Posterior cingulate gyrus (tissue), 11 donors: Measurements from ENCODE around the gene SLC2A4RG.
A peak's percentile ranks its signal among the peaks of the same experiment; 100 is the strongest.
"Not testable (repeated sequence)": the region's sequence is repeated elsewhere in the genome, so short reads cannot be mapped to it uniquely, and the experiment has no call there.

ENCODE experiments used
- DNase-seq, 10 donors: peaks; one replicate each; pipeline versions ENCODE4 v3.0.0 to v3.0.0-alpha.2; 2020 to 2021; ENCODE audit warnings: mixed read lengths in 3 of 10
- intact Hi-C: fragments of 100-400 bp; cut with DNase I; formaldehyde crosslinking; loops from one replicate; pipeline ENCODE4 v1.15.1; 2023

Gene SLC2A4RG

GRCh38 chr20:63768591-63769515, 29.3 kb downstream of the SLC2A4RG start:
- peak in 1 of 10 donors; percentile 39 for DNase-seq
- intact Hi-C loops, result no loop called here

- intact Hi-C loops, result no loop called here
- peak in 1 of 10 donors; percentile 51 for DNase-seq
Observed at GRCh38 chr20:63769891-63770474, 30.4 kb downstream of the SLC2A4RG start.

- intact Hi-C loops, result no loop called here
- peak in 1 of 10 donors; percentile 69 for DNase-seq
Observed at GRCh38 chr20:63771046-63771707, 31.6 kb downstream of the SLC2A4RG start.

- peak in 3 of 10 donors; percentile 43 to 81 (median 73) for DNase-seq
- intact Hi-C loops, result no loop called here
Observed at GRCh38 chr20:63772781-63773518, 33.4 kb downstream of the SLC2A4RG start.

GRCh38 chr20:63773571-63774241, 34.1 kb downstream of the SLC2A4RG start:
- peak in 3 of 10 donors; percentile 41 to 68 (median 61) for DNase-seq
- intact Hi-C loops, result no loop called here

- intact Hi-C loops, result no loop called here
- DNase-seq, result peak in 3 of 10 donors; percentile 75 to 89 (median 78)
Observed at GRCh38 chr20:63774306-63774705, 34.7 kb downstream of the SLC2A4RG start.

GRCh38 chr20:63775096-63775978, 35.8 kb downstream of the SLC2A4RG start:
- peak; percentile 39 to 95 (median 74) for DNase-seq
- intact Hi-C loops, result no loop called here

- peak in 2 of 10 donors; percentile 15 to 31 for DNase-seq
- intact Hi-C loops, result not testable (repeated sequence)
Observed at GRCh38 chr20:63776875-63777274, 37.3 kb downstream of the SLC2A4RG start.

- peak in 2 of 10 donors; percentile 11 to 24 for DNase-seq
- intact Hi-C loops, result no loop called here
Observed at GRCh38 chr20:63777614-63778013, 38.0 kb downstream of the SLC2A4RG start.

- peak in 2 of 10 donors; percentile 32 to 61 for DNase-seq
Observed at GRCh38 chr20:63778034-63778752, 38.6 kb downstream of the SLC2A4RG start.

GRCh38 chr20:63778857-63779256, 39.3 kb downstream of the SLC2A4RG start:
- intact Hi-C loops, result no loop called here
- DNase-seq, result peak in 3 of 10 donors; percentile 43 to 59 (median 57)

More at GRCh38 chr20:63778034-63778752, 38.6 kb downstream of the SLC2A4RG start:
- intact Hi-C loops, result no loop called here

GRCh38 chr20:63781181-63781580, 41.6 kb downstream of the SLC2A4RG start:
- intact Hi-C loops, result no loop called here
- peak in 3 of 10 donors; percentile 23 to 61 (median 52) for DNase-seq

- DNase-seq, result peak in 3 of 10 donors; percentile 32 to 74 (median 37)
- intact Hi-C loops, result no loop called here
Observed at GRCh38 chr20:63782051-63782471, 42.5 kb downstream of the SLC2A4RG start.

- peak in 2 of 10 donors; percentile 59 to 72 for DNase-seq
- intact Hi-C loops, result no loop called here
Observed at GRCh38 chr20:63782521-63782971, 43.0 kb downstream of the SLC2A4RG start.

GRCh38 chr20:63783970-63784369, 44.4 kb downstream of the SLC2A4RG start:
- intact Hi-C loops, result no loop called here
- peak in 3 of 10 donors; percentile 62 to 81 (median 77) for DNase-seq

GRCh38 chr20:63785691-63786131, 46.1 kb downstream of the SLC2A4RG start:
- intact Hi-C loops, result loop anchor here (5.0 kb wide), 2 partner anchors 77 to 187 kb away; partner anchors contain the start of gene ABHD16B
- DNase-seq, result peak in 5 of 10 donors; percentile 48 to 92 (median 87)

- intact Hi-C loops, result loop anchor here (5.0 kb wide), 2 partner anchors 75 to 185 kb away; partner anchors contain the start of gene ABHD16B
- peak in 1 of 10 donors; percentile 61 for DNase-seq
Observed at GRCh38 chr20:63787302-63787701, 47.7 kb downstream of the SLC2A4RG start.
